Adrenal gland (tissue), 5 donors: ENCODE results near the gene SLITRK1.

Source experiments
- POLR2A ChIP-seq, 2 donors: fragments of 450-650 bp; IDR thresholded peaks; one replicate each; pipeline ENCODE4 v1.6.1; 2017; ENCODE audit warnings: antibody characterized with exemption in 2 of 2, mild to moderate bottlenecking in 2 of 2, moderate library complexity in 1 of 2
- TF ChIP-seq, protein P1 (sequence below), 6 experiments: fragments of 450-650 bp in 4 of 6; fragments of 200-600 bp in 2 of 6; sonication (generic) in 1 of 6; IDR thresholded peaks; 1 replicate in 5 of 6; 2 replicates in 1 of 6; pipeline versions ENCODE4 v1.5.1 to v1.8.0; 2016 to 2021; ENCODE audit warnings: antibody characterized with exemption in 6 of 6, mild to moderate bottlenecking in 2 of 6, moderate library complexity in 1 of 6
- donor health status: DM: no; HTN: no; CAD: no.

DNA sequence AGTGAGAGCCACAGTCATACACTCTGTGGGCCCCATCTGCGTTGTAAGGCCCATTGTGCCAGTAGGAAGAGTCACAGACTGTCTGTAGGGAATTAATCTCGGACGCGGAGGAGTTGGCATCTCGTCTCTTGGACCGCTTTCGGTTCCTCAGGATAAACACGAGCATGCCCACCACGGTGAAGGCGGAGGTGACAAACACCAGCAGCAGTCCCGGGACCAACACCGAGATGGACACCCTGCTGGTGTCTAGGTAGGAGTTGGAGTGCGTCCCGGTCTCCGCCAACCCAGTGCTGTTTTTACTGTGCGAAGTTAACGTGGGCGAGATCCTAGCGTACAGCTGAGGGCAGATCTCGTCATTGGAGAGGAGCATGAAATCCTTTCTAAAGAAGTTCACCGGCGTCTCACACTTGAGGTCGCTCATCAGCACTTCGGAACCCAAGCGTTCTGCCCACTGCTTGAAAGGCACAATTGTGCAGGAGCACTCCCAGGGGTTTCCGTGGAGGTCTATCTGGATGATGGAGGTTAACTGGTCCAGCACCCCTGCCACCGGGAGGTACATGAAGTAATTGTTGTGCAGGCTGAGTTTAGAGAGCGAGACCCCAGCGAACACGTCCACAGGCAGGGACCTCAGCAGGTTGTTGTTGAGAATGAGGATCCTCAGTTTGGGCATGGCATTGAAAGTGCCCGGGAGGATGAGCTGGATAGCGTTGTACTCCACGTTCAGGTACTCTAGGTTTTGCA, 2.7 kb downstream of the SLITRK1 start:
- TF ChIP-seq, protein P1, sequence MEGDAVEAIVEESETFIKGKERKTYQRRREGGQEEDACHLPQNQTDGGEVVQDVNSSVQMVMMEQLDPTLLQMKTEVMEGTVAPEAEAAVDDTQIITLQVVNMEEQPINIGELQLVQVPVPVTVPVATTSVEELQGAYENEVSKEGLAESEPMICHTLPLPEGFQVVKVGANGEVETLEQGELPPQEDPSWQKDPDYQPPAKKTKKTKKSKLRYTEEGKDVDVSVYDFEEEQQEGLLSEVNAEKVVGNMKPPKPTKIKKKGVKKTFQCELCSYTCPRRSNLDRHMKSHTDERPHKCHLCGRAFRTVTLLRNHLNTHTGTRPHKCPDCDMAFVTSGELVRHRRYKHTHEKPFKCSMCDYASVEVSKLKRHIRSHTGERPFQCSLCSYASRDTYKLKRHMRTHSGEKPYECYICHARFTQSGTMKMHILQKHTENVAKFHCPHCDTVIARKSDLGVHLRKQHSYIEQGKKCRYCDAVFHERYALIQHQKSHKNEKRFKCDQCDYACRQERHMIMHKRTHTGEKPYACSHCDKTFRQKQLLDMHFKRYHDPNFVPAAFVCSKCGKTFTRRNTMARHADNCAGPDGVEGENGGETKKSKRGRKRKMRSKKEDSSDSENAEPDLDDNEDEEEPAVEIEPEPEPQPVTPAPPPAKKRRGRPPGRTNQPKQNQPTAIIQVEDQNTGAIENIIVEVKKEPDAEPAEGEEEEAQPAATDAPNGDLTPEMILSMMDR (IDR thresholded peaks at IDR 0.05), result no peak
- TF ChIP-seq POLR2A (IDR thresholded peaks at IDR 0.05), result no peak
